ENCODE measurements around the gene MRTFA.

- TF ChIP-seq EZH2 (IDR thresholded peaks at IDR 0.05; ENCODE audit: low read depth) = no peak
- no peak for TF ChIP-seq CTCF (conservative IDR thresholded peaks at IDR 0.05)
These were observed 42.2 kb upstream of the MRTFA start for GRCh38 chr22:40678493-40679248.

Measured in PC-9 (cell line).